ENCODE results near the gene DDX28. TPM values are rescaled to one million over a fixed set of nuclear protein-coding genes. Genes with fewer than 3 reads are reported as not detected.

DDX28 gene
- total RNA-seq, 1 donor from 2014 or later: 6.6 TPM

DNA sequence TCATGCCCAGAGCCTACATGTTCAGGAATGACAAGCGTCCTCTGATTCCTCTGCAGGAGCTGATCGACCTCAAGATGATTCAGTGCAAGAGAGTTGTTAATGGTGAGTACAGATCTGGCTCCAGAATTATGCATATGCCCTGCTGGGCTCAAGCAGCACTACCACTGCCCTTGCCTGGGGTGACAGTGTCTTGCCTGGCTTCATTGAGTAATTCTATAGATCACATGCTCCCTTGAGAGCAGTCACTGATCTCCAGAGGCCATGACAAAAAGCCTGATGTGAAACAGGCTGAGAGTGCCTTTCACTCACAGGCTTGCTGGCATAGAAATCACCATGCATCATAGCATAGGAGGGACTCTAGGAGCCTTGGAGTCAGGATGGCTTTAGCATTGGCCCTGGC is 26.4 kb upstream of the DDX28 start:
- TF ChIP-seq, protein P1, sequence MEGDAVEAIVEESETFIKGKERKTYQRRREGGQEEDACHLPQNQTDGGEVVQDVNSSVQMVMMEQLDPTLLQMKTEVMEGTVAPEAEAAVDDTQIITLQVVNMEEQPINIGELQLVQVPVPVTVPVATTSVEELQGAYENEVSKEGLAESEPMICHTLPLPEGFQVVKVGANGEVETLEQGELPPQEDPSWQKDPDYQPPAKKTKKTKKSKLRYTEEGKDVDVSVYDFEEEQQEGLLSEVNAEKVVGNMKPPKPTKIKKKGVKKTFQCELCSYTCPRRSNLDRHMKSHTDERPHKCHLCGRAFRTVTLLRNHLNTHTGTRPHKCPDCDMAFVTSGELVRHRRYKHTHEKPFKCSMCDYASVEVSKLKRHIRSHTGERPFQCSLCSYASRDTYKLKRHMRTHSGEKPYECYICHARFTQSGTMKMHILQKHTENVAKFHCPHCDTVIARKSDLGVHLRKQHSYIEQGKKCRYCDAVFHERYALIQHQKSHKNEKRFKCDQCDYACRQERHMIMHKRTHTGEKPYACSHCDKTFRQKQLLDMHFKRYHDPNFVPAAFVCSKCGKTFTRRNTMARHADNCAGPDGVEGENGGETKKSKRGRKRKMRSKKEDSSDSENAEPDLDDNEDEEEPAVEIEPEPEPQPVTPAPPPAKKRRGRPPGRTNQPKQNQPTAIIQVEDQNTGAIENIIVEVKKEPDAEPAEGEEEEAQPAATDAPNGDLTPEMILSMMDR (IDR thresholded peaks at IDR 0.05): no peak
- no peaks in the 10 kb centered on the region for H3K4me1 Mint-ChIP-seq (ENCODE audit: low read depth)
- H3K27me3 Mint-ChIP-seq (ENCODE audit: low read depth): no peaks in the 10 kb centered on the region
- DNase-seq (ENCODE audit: low spot score): no peak
- H3K4me3 Mint-ChIP-seq (ENCODE audit: unreplicated experiment): no peak overlapping the region
- H3K9me3 Mint-ChIP-seq (ENCODE audit: low read depth): no peaks in the 10 kb centered on the region
- peaks cover 17% of the 10 kb centered on the region for H3K36me3 Mint-ChIP-seq (ENCODE audit: low read depth)
- no peak overlapping the region for H3K27ac Mint-ChIP-seq (ENCODE audit: unreplicated experiment)

DNA sequence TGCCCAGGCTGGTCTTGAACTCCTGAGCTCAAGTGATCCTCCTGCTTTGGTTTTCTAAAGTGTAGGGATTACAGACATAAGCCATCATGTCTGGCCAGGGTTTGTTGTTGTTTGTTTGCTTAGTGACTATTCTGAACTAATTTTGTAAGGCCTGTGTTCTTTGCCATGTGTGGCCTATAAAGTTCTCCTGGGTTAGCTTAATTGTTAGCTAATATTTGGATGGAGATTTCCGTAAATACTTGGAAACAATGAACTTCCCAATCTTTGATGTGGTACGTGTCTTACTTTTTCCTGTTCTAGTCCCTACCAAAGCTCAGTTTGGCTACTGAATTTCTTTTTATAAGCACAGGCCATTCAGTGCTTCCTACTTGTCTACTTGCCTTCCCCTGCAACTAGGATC is 25.0 kb upstream of the DDX28 start:
- peaks cover 9% of the 10 kb centered on the region for H3K36me3 Mint-ChIP-seq (ENCODE audit: low read depth)
- TF ChIP-seq, protein P1 (IDR thresholded peaks at IDR 0.05): no peak
- no peaks in the 10 kb centered on the region for H3K4me1 Mint-ChIP-seq (ENCODE audit: low read depth)
- H3K4me3 Mint-ChIP-seq (ENCODE audit: unreplicated experiment): no peak overlapping the region
- DNase-seq (ENCODE audit: low spot score): no peak
- no peaks in the 10 kb centered on the region for H3K9me3 Mint-ChIP-seq (ENCODE audit: low read depth)
- no peak overlapping the region for H3K27ac Mint-ChIP-seq (ENCODE audit: unreplicated experiment)
- no peaks in the 10 kb centered on the region for H3K27me3 Mint-ChIP-seq (ENCODE audit: low read depth)

DNA sequence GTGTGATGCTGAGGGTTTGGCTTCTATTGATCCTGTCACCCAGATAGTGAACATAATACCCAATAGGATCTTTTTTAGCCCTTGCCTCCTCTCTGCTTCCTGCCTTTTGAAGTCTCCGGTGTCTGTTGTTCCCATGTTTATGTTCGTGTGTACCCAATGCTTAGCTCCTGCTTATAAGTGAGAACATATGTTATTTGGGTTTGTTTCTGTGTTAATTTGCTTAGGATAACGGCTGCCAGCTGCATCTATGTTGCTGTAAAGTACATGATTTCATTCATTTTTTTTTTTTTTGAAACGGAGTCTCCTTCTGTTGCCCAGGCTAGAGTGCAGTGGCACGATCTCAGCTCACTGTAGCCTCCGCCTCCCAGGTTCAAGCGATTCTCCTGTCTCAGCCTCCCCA is 23.1 kb upstream of the DDX28 start:
- no peak for DNase-seq (ENCODE audit: low spot score)
- TF ChIP-seq, protein P1 (IDR thresholded peaks at IDR 0.05): no peak
- no peaks in the 10 kb centered on the region for H3K9me3 Mint-ChIP-seq (ENCODE audit: low read depth)
- no peak overlapping the region for H3K4me3 Mint-ChIP-seq (ENCODE audit: unreplicated experiment)
- H3K27ac Mint-ChIP-seq (ENCODE audit: unreplicated experiment): no peak overlapping the region
- no peaks in the 10 kb centered on the region for H3K4me1 Mint-ChIP-seq (ENCODE audit: low read depth)
- peaks cover 7% of the 10 kb centered on the region for H3K36me3 Mint-ChIP-seq (ENCODE audit: low read depth)
- no peaks in the 10 kb centered on the region for H3K27me3 Mint-ChIP-seq (ENCODE audit: low read depth)

DNA sequence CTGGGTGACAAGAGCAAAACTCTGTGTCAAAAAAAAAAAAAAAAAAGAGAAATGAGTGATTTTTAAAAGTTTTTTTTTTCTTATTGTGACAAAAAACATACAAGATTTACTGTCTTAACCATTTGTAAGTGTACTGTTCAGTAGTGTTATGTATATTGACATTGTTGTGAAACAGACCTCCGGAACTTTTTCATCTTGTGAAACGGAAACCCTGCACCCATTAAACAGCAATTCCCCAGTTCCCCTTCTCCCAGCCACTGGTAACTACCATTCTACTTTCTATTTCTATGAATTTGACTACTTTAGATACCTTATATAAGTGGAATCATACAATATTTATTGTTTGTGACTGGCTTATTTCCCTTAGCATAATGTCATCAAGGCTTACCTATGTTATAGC is 18.8 kb upstream of the DDX28 start:
- H3K9me3 Mint-ChIP-seq (ENCODE audit: low read depth): no peaks in the 10 kb centered on the region
- no peak overlapping the region for H3K4me3 Mint-ChIP-seq (ENCODE audit: unreplicated experiment)
- TF ChIP-seq, protein P1 (IDR thresholded peaks at IDR 0.05): no peak
- no peak for DNase-seq (ENCODE audit: low spot score)
- H3K36me3 Mint-ChIP-seq (ENCODE audit: low read depth): peaks cover 4% of the 10 kb centered on the region
- H3K27me3 Mint-ChIP-seq (ENCODE audit: low read depth): no peaks in the 10 kb centered on the region
- no peaks in the 10 kb centered on the region for H3K4me1 Mint-ChIP-seq (ENCODE audit: low read depth)
- no peak overlapping the region for H3K27ac Mint-ChIP-seq (ENCODE audit: unreplicated experiment)

DNA sequence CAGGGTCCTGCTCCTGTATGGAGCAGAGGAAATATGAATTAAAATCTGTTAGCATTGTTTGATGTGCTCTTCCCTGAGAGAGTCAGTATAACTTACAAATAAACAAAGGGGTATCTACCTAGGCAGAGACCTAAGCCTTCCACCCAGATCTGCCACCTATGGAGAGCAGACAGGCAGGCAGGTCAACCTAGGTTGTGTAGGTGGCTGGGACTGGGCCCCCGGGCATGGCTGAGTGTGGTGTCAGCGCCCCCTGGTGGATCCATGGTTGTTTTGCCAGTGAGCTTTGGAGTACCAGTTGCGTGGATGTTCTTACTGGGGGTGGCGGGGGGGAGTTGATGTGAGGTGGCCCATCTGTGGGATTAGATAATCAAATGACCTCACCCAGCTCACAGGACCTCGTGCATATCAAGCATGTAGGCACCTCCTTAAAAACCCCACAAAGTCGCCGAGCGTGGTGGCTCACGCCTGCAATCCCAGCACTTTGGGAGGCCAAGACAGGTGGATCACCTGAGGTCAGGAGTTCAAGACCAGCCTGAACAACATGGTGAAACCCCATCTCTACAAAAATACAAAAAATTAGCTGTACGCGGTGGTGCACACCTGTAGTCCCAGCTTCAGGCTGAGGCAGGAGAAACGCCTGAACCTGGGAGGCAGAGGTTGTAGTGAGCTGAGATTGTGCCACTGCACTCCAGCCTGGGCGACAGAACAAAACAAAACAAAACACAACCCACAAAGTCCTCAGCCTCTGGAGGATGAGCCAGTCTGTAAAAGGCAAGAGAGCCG is 17.7 kb upstream of the DDX28 start:
- Mint-ChIP-seq H3K4me1 (ENCODE audit: low read depth) (no peaks in the 10 kb centered on the region), H3K27ac (ENCODE audit: unreplicated experiment) (no peak overlapping the region), H3K27me3 (ENCODE audit: low read depth) (no peaks in the 10 kb centered on the region), H3K4me3 (ENCODE audit: unreplicated experiment) (no peak overlapping the region), H3K9me3 (ENCODE audit: low read depth) (no peaks in the 10 kb centered on the region), H3K36me3 (ENCODE audit: low read depth) (peaks cover 5% of the 10 kb centered on the region)
- DNase-seq (ENCODE audit: low spot score): peak; percentile 77
- TF ChIP-seq, protein P1 (IDR thresholded peaks at IDR 0.05): peak; percentile 89

Measured in chondrocyte (in vitro differentiated cells).